ENCODE data around the gene ZNF414.
A peak's percentile ranks its signal among the peaks of the same experiment; 100 is the strongest.

DNA sequence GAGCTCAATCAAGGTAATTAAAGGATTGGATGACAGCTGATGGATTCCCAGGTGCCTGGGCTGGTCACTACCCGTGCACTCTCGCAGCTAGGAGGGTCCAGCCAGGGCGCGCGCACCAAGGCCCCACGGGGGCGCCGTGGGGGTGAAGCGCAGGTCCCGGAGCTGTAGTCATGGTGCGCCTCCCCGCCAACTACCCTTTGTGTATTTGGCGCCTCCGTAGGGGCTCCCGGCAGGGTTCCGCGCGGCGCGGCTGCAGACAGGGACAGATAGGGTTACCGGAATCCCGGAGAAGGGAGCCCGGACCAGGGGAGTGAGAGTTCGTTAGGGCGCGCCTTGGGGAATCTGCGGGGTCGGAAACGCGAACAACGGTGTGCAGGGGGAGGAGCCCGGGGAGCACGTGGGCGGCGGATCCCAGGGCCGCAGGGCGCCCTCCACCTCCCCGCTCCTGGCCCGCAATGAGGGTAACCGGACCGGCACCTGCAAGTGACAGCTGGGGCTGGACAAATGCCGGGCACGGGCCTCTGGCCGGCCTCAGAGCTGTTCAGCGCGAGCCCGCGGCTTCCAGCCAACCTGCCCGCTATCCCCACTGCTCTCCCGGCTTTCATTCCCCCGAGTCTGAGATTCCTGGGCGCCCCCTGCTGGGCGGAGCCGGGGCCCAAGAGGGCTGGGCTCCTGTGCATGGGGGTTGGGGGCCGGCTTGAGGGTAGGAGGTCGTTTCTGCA, 8.1 kb downstream of the ZNF414 start:
- TF ChIP-seq, protein P1, sequence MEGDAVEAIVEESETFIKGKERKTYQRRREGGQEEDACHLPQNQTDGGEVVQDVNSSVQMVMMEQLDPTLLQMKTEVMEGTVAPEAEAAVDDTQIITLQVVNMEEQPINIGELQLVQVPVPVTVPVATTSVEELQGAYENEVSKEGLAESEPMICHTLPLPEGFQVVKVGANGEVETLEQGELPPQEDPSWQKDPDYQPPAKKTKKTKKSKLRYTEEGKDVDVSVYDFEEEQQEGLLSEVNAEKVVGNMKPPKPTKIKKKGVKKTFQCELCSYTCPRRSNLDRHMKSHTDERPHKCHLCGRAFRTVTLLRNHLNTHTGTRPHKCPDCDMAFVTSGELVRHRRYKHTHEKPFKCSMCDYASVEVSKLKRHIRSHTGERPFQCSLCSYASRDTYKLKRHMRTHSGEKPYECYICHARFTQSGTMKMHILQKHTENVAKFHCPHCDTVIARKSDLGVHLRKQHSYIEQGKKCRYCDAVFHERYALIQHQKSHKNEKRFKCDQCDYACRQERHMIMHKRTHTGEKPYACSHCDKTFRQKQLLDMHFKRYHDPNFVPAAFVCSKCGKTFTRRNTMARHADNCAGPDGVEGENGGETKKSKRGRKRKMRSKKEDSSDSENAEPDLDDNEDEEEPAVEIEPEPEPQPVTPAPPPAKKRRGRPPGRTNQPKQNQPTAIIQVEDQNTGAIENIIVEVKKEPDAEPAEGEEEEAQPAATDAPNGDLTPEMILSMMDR (IDR thresholded peaks at IDR 0.05; ENCODE audit: low read length): peak; percentile 94
- no peak for TF ChIP-seq EZH2 (IDR thresholded peaks at IDR 0.05; ENCODE audit: borderline replicate concordance, low read length)
